Vagina (tissue), 2 donors: ENCODE measurements around the gene VIPR2.

Experiments
- CTCF ChIP-seq, 3 experiments: fragments of 450-650 bp in 2 of 3; fragments of 200-600 bp in 1 of 3; sonication (generic) in 1 of 3; IDR thresholded peaks; one replicate each; pipeline ENCODE4 v1.5.1; 2017 to 2019; ENCODE audit warnings: antibody characterized with exemption in 3 of 3, mild to moderate bottlenecking in 2 of 3, moderate library complexity in 2 of 3
- POLR2A ChIP-seq, 2 donors: fragments of 450-650 bp; IDR thresholded peaks; one replicate each; pipeline ENCODE4 v1.6.1; 2017; ENCODE audit warnings: antibody characterized with exemption in 2 of 2, mild to moderate bottlenecking in 2 of 2, moderate library complexity in 2 of 2
- POLR2AphosphoS5 ChIP-seq, 2 donors: sonication (generic); formaldehyde crosslinking; IDR thresholded peaks; one replicate each; pipeline ENCODE4 v1.9.0; 2017; ENCODE audit warnings: antibody characterized with exemption in 2 of 2, mild to moderate bottlenecking in 2 of 2, low read depth in 1 of 2; ENCODE audit not compliant: insufficient read depth in 1 of 2

- TF ChIP-seq CTCF (IDR thresholded peaks at IDR 0.05): no peak
- TF ChIP-seq POLR2A (IDR thresholded peaks at IDR 0.05): no peak
- no peak for TF ChIP-seq POLR2AphosphoS5 (IDR thresholded peaks at IDR 0.05; ENCODE audit: insufficient read depth in 1 of 2, low read depth in 1 of 2)
Observed at GRCh38 chr7:159046300-159046699, 98.4 kb downstream of the VIPR2 start.
